ENCODE measurements around the gene MEI1. TPM values are rescaled to one million over a fixed set of nuclear protein-coding genes. Genes with fewer than 3 reads are reported as not detected.

Gene MEI1
- total and polyA plus RNA-seq, 9 of the 15 experiments (the other 6 are each of a cell fraction or from before 2014, with no cell fraction given) = 0.08 to 0.68 (median 0.18) TPM; not detected in 2

DNA sequence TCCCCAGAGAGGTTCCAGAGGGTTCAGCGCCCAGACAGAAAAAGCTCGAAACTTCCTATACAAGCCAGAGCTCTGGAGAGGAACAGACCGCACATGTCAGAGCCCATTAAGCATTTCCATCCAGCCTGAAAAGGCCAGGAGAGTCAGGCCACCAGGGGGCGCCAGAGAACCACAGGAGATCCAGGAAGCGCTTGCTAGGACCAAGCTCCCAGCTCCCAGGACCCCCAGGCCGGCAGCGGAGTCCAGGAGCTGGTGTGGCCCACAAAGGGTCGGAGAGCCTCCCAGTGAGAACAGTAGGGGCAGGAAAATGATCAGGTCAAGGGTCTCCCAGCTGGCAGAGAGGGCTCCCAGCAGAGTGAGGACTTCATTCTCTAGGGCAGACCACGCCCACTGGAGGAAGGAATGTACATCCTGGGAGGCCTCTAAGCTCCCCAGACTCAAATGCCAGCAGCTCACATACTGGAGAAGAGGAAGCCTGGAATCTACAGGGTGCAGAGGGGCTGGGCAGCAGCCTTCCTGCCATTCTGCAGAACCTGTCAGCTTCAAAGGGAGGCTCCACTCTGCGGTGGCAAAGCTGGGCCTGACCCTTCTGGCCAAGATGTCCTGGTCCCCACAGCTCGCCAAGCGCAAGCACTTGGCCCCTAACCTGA, 2.1 kb upstream of the MEI1 start (continued):
- no peak for TF ChIP-seq NCOA1 (IDR thresholded peaks at IDR 0.05; ENCODE audit: low read depth)
- peak; percentile 81 for TF ChIP-seq DEAF1 (CRISPR knock-in tag; IDR thresholded peaks at IDR 0.05)
- no peak for TF ChIP-seq ZBTB2 (IDR thresholded peaks at IDR 0.05)
- no peak for TF ChIP-seq HLTF (IDR thresholded peaks at IDR 0.05)
- TF ChIP-seq SMARCA4 (IDR thresholded peaks at IDR 0.05) = 0 out of 2 replicates have a peak, but pooled peaks have one; percentile 45
- no peak for TF ChIP-seq SRF (CRISPR knock-in tag; IDR thresholded peaks at IDR 0.05)
- no peak for TF ChIP-seq NR4A1 (CRISPR knock-in tag; IDR thresholded peaks at IDR 0.05)
- TF ChIP-seq NR4A1 (tag; IDR thresholded peaks at IDR 0.05) = no peak
- no peak for TF ChIP-seq ZNF408 (CRISPR knock-in tag; IDR thresholded peaks at IDR 0.05; ENCODE audit: low read depth)
- TF ChIP-seq BMI1 (IDR thresholded peaks at IDR 0.05; ENCODE audit: low read length) = no peak
- TF ChIP-seq FOXJ3 (CRISPR knock-in tag; IDR thresholded peaks at IDR 0.05) = no peak
- no peak for TF ChIP-seq KLF10 (CRISPR knock-in tag; IDR thresholded peaks at IDR 0.05)
- TF ChIP-seq HDGF (IDR thresholded peaks at IDR 0.05) = no peak
- no peak for TF ChIP-seq ZNF12 (CRISPR knock-in tag; IDR thresholded peaks at IDR 0.05)
- no peak for TF ChIP-seq TGIF2 (CRISPR knock-in tag; IDR thresholded peaks at IDR 0.05)
- TF ChIP-seq RHOXF2B (CRISPR knock-in tag; conservative IDR thresholded peaks at IDR 0.05) = no peak
- no peak for TF ChIP-seq NFE2 (IDR thresholded peaks at IDR 0.05; ENCODE audit: low read depth)
- peak; percentile 76 to 81 for TF ChIP-seq RAD21 (CRISPR knock-in tag; conservative IDR thresholded peaks at IDR 0.05 in 1 of 2, IDR thresholded peaks at IDR 0.05 in 1 of 2)
- TF ChIP-seq MAFK (IDR thresholded peaks at IDR 0.05; ENCODE audit: low read length) = no peak
- TF ChIP-seq SMARCE1 (IDR thresholded peaks at IDR 0.05) = no peak
- TF ChIP-seq CCNT2 (IDR thresholded peaks at IDR 0.05; ENCODE audit: borderline replicate concordance, extremely low read depth, insufficient read length, low read depth, low read length) = no peak
- no peak for TF ChIP-seq BCOR (IDR thresholded peaks at IDR 0.05)
- no peak for TF ChIP-seq FOXA1 (IDR thresholded peaks at IDR 0.05; ENCODE audit: borderline replicate concordance)
- TF ChIP-seq FOXM1 (IDR thresholded peaks at IDR 0.05; ENCODE audit: low read depth) = no peak
- no peak for TF ChIP-seq FOXM1 (CRISPR knock-in tag; IDR thresholded peaks at IDR 0.05; ENCODE audit: low read depth)
- TF ChIP-seq MYC (IDR thresholded peaks at IDR 0.05; ENCODE audit: low read depth, low read length) = peak; percentile 50; the same call in 1 of the 2 replicates
- TF ChIP-seq MYC (CRISPR knock-in tag; IDR thresholded peaks at IDR 0.05; ENCODE audit: borderline replicate concordance, low read depth) = no peak
- 0 out of 2 replicates have a peak, but pooled peaks have one; percentile 12 for TF ChIP-seq RBFOX2 (IDR thresholded peaks at IDR 0.05; ENCODE audit: low read depth, low read length)
- no peak for TF ChIP-seq TOE1 (IDR thresholded peaks at IDR 0.05; ENCODE audit: borderline replicate concordance)
- TF ChIP-seq TOE1 (CRISPR knock-in tag; IDR thresholded peaks at IDR 0.05; ENCODE audit: borderline replicate concordance, low read depth) = no peak
- TF ChIP-seq TRIM24 (IDR thresholded peaks at IDR 0.05) = no peak
- no peak for TF ChIP-seq ZSCAN32 (CRISPR knock-in tag; IDR thresholded peaks at IDR 0.05)

Measured in K562 (cell line).